Central memory CD4-positive, alpha-beta T cell (primary cell): ENCODE results near the gene SMG7.

ENCODE experiments used
- DNase-seq: peaks from one replicate; pipeline ENCODE4 v3.0.0; 2022

Gene SMG7

GRCh38 chr1:183569141-183569540, 96.8 kb downstream of the SMG7 start:
- no peak for DNase-seq

GRCh38 chr1:183569801-183570200, 97.5 kb downstream of the SMG7 start:
- DNase-seq: no peak

- no peak for DNase-seq
These were observed 98.2 kb downstream of the SMG7 start for GRCh38 chr1:183570451-183570850.

- DNase-seq: no peak
These were observed 99.5 kb downstream of the SMG7 start for GRCh38 chr1:183571678-183572268.

- DNase-seq: no peak
These were observed 100.4 kb downstream of the SMG7 start for GRCh38 chr1:183572721-183573120.

- no peak for DNase-seq
These were observed 103.3 kb downstream of the SMG7 start for GRCh38 chr1:183575606-183576005.

GRCh38 chr1:183576537-183576936, 104.2 kb downstream of the SMG7 start:
- DNase-seq: no peak

GRCh38 chr1:183577897-183578465, 105.7 kb downstream of the SMG7 start:
- DNase-seq: no peak

- no peak for DNase-seq
These were observed 106.6 kb downstream of the SMG7 start for GRCh38 chr1:183578856-183579255.

- no peak for DNase-seq
These were observed 108.0 kb downstream of the SMG7 start for GRCh38 chr1:183580281-183580682.

GRCh38 chr1:183582021-183582713, 109.9 kb downstream of the SMG7 start:
- no peak for DNase-seq

- DNase-seq: no peak
These were observed 111.2 kb downstream of the SMG7 start for GRCh38 chr1:183583466-183583865.

GRCh38 chr1:183584147-183584546, 111.8 kb downstream of the SMG7 start:
- no peak for DNase-seq

GRCh38 chr1:183585038-183585437, 112.7 kb downstream of the SMG7 start:
- DNase-seq: no peak

GRCh38 chr1:183586455-183586854, 114.2 kb downstream of the SMG7 start:
- DNase-seq: no peak

GRCh38 chr1:183586926-183587325, 114.6 kb downstream of the SMG7 start:
- DNase-seq: no peak

- no peak for DNase-seq
These were observed 116.5 kb downstream of the SMG7 start for GRCh38 chr1:183588827-183589226.

GRCh38 chr1:183589384-183589783, 117.1 kb downstream of the SMG7 start:
- DNase-seq: no peak

- no peak for DNase-seq
These were observed 117.6 kb downstream of the SMG7 start for GRCh38 chr1:183589874-183590243.

- peak; percentile 12 for DNase-seq
These were observed 118.2 kb downstream of the SMG7 start, which contains the start of gene NCF2 for GRCh38 chr1:183590244-183591191. TSS of gene NCF2 (minus strand) at chr1:183590459. CDS start at chr1:183590329, 130 bp downstream.

GRCh38 chr1:183592733-183593132, 120.4 kb downstream of the SMG7 start:
- DNase-seq: no peak

GRCh38 chr1:183593356-183593755, 121.1 kb downstream of the SMG7 start:
- DNase-seq: no peak

- DNase-seq: no peak
These were observed 123.2 kb downstream of the SMG7 start for GRCh38 chr1:183595537-183595936.
